Prostate gland (tissue), 2 donors: Measurements from ENCODE around the gene CWF19L2. TPM values are rescaled to one million over a fixed set of nuclear protein-coding genes. Genes with fewer than 3 reads are reported as not detected.
"Not testable (repeated sequence)": the region's sequence is repeated elsewhere in the genome, so short reads cannot be mapped to it uniquely, and the experiment has no call there.

ENCODE experiments used
- DNase-seq: peaks from one replicate; pipeline ENCODE4 v3.0.0-alpha.2; 2019; ENCODE audit warnings: low spot score
- H3K27ac ChIP-seq, 2 donors: fragments of 200-600 bp; sonication (generic); 2 replicates each; pipeline ENCODE4 v1.5.1; 2017 to 2019
- H3K27me3 ChIP-seq: fragments of 200-600 bp; sonication (generic); replicated peaks from 2 replicates; pipeline ENCODE4 v1.5.1; 2019; ENCODE audit not compliant: insufficient read depth
- H3K36me3 ChIP-seq, 2 donors: fragments of 200-600 bp; sonication (generic); 1 replicate in 1 of 2; 2 replicates in 1 of 2; pipeline versions ENCODE4 v1.5.1 to v1.8.1; 2017 to 2019
- H3K4me1 ChIP-seq: fragments of 200-600 bp; sonication (generic); replicated peaks from 2 replicates; pipeline ENCODE4 v1.5.1; 2019
- H3K4me3 ChIP-seq, 2 donors: fragments of 200-600 bp; sonication (generic); 2 replicates each; pipeline ENCODE4 v1.5.1; 2017 to 2019
- H3K9me3 ChIP-seq: fragments of 200-600 bp; sonication (generic); 2 replicates; pipeline ENCODE4 v1.5.1; 2017
- POLR2A ChIP-seq: fragments of 450-650 bp; IDR thresholded peaks from one replicate; pipeline ENCODE4 v1.6.1; 2016; ENCODE audit warnings: antibody characterized with exemption, mild to moderate bottlenecking
- POLR2AphosphoS5 ChIP-seq: sonication (generic); formaldehyde crosslinking; IDR thresholded peaks from one replicate; pipeline ENCODE4 v1.6.1; 2017; ENCODE audit warnings: antibody characterized with exemption
- WGBS: methylation state at CpG from one replicate; pipeline ENCODE4 v1.1.5; 2018; 5-methylcytosine and 5-hydroxymethylcytosine counted together
- intact Hi-C: fragments of 100-400 bp; cut with DNase I; formaldehyde crosslinking; loops from one replicate; pipeline ENCODE4 v1.14.2; 2022
- total RNA-seq, 2 donors: library from RNA; depleted of rRNA; stranded (reverse); fragments of >200 nt; gene quantifications; one replicate each; pipeline ENCODE4 v1.1.0, GENCODE V29; 2016
- TF ChIP-seq, protein P1 (sequence below), 4 experiments: fragments of 200-600 bp in 2 of 4; fragments of 450-650 bp in 2 of 4; sonication (generic) in 2 of 4; IDR thresholded peaks; 1 replicate in 3 of 4; 2 replicates in 1 of 4; pipeline ENCODE4 v1.5.1; 2016 to 2019; ENCODE audit warnings: antibody characterized with exemption in 4 of 4, mild to moderate bottlenecking in 2 of 4, moderate library complexity in 2 of 4

CWF19L2 gene
- total RNA-seq, 2 donors from 2014 or later, result 10.6 to 22.1 TPM

DNA sequence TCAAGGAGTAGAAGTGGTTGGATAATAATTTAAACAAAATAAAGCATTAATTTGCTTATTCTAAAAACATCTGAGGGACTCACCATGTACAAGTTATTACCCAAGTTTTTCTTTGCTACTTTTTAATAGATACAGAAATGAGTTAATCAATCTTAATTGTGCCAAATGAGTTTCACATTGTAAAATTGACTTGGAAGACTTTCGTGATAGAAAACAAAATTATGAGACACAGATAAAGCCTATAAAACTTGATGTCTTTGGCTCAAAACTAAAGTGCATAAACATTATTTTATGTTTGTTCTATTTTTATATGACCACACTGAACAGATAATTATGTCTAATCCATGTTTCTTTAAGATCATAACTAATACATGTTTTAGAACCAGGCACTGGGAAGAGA lies 10.1 kb upstream of the CWF19L2 start:
- WGBS, result 7% methylated on average over 1 of the region's 1 CpG
- intact Hi-C loops, result no loop called here
- Histone ChIP-seq H3K4me1 (no peaks in the 10 kb centered on the region), H3K9me3 (no peaks in the 10 kb centered on the region), H3K27me3 (no peaks in the 10 kb centered on the region), H3K27ac (no peak overlapping the region), H3K36me3 (no peaks in the 10 kb centered on the region), H3K4me3 (no peak overlapping the region)
- TF ChIP-seq POLR2AphosphoS5, result peak; percentile 5
- TF ChIP-seq, protein P1, sequence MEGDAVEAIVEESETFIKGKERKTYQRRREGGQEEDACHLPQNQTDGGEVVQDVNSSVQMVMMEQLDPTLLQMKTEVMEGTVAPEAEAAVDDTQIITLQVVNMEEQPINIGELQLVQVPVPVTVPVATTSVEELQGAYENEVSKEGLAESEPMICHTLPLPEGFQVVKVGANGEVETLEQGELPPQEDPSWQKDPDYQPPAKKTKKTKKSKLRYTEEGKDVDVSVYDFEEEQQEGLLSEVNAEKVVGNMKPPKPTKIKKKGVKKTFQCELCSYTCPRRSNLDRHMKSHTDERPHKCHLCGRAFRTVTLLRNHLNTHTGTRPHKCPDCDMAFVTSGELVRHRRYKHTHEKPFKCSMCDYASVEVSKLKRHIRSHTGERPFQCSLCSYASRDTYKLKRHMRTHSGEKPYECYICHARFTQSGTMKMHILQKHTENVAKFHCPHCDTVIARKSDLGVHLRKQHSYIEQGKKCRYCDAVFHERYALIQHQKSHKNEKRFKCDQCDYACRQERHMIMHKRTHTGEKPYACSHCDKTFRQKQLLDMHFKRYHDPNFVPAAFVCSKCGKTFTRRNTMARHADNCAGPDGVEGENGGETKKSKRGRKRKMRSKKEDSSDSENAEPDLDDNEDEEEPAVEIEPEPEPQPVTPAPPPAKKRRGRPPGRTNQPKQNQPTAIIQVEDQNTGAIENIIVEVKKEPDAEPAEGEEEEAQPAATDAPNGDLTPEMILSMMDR (IDR thresholded peaks at IDR 0.05), result no peak
- no peak for DNase-seq

DNA sequence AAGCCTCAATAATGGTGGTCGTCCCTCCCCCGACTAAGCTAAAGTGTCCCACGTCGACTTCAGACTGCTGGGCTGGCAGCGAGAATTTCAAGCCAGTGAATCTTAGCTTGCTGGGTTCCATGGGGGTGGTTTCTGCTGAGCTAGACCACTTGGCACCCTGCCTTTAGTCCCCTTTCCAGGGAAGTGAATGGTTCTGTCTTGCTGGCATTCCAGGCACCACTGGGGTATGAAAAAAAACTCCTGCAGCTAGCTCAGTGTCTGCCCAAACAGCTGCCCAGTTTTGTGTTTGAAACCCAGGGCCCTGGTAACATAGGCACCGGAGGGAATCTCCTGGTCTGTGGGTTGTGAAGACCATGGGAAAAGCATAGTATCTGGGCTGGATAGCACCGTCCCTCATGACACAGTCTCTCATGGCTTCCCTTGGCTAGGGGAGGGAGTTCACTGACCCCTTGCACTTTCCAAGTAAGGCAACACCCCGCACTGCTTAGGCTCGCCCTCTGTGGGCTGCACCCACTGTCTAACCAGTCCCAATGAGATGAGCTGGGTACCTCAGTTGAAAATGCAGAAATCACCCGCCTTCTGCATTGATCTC lies 8.7 kb upstream of the CWF19L2 start:
- DNase-seq, H3K9me3 ChIP-seq, H3K36me3 ChIP-seq, intact Hi-C loops, H3K27me3 ChIP-seq, H3K4me1 ChIP-seq, H3K27ac ChIP-seq, H3K4me3 ChIP-seq: not testable (repeated sequence)
- WGBS, result 80% methylated on average over 7 of the region's 10 CpGs

DNA sequence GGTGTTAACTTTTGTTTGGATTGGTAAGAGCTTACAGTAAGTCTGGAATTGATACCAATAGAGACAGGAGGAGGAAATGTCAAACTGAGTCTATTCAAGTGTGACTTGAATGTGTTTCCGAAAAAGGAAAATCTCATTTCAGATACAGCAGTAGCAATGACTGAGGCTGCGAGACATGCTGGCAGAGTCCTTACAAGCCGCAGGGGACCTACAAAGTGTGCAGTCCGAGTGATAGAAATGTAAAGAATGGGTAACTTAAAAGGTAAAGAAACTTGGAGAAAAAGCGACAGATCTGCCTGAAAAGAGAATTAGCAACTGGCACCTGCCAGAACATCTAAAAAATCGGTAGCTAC lies 444 bp downstream of the CWF19L2 start:
- 2% methylated on average over 6 of the region's 6 CpGs for WGBS
- H3K27ac ChIP-seq, result peak overlapping the region; percentile 71 to 81
- intact Hi-C loops, result no loop called here
- H3K27me3 ChIP-seq, result no peaks in the 10 kb centered on the region
- H3K36me3 ChIP-seq, result no peaks in the 10 kb centered on the region
- peak overlapping the region; percentile 50 to 63 for H3K4me3 ChIP-seq
- H3K4me1 ChIP-seq, result no peaks in the 10 kb centered on the region
- no peak for TF ChIP-seq POLR2A
- TF ChIP-seq, protein P1 (IDR thresholded peaks at IDR 0.05), result no peak
- no peak for TF ChIP-seq POLR2AphosphoS5
- DNase-seq, result no peak
- H3K9me3 ChIP-seq, result no peaks in the 10 kb centered on the region

DNA sequence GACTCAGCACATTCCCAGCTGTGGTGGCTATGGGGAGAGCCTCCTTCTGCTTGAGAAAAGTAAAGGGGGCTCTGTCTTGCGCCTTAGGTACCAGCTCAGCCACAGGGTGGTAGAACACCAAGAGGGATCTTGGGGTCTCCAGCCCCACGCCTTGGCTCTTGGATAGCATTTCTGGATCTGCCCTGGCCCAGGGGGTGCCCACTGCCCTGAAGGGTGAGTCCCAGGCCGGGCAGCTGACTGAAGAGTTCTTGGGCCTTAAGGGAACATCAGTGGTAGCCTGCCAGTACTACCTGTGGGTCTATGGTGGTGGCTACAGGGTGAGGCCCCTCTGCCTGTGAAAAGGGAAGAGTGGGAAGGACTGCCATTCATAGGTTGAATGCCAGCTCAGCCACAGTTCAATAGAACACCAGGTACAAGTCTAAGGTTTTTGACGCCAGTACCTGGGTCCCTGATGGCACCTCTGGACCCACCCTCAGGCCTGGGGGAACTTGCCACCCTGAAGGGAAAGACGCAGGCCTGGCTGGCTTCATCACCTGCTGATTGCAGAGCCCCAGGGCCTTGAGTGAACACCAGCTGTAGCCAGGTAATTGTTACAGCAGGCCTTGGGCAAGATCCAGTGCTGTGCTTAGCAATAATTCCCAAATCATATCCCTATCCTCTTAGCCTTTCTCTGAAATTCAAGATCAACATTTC lies 3.9 kb downstream of the CWF19L2 start:
- H3K4me3 ChIP-seq, result no peak overlapping the region
- intact Hi-C loops, result no loop called here
- H3K36me3 ChIP-seq, result no peaks in the 10 kb centered on the region
- H3K4me1 ChIP-seq, result no peaks in the 10 kb centered on the region
- no peaks in the 10 kb centered on the region for H3K9me3 ChIP-seq
- TF ChIP-seq POLR2A, result no peak
- TF ChIP-seq, protein P1 (IDR thresholded peaks at IDR 0.05), result no peak
- TF ChIP-seq POLR2AphosphoS5, result no peak
- no peak overlapping the region for H3K27ac ChIP-seq
- no peaks in the 10 kb centered on the region for H3K27me3 ChIP-seq
- DNase-seq, result no peak
- 95% methylated on average over 5 of the region's 5 CpGs for WGBS

DNA sequence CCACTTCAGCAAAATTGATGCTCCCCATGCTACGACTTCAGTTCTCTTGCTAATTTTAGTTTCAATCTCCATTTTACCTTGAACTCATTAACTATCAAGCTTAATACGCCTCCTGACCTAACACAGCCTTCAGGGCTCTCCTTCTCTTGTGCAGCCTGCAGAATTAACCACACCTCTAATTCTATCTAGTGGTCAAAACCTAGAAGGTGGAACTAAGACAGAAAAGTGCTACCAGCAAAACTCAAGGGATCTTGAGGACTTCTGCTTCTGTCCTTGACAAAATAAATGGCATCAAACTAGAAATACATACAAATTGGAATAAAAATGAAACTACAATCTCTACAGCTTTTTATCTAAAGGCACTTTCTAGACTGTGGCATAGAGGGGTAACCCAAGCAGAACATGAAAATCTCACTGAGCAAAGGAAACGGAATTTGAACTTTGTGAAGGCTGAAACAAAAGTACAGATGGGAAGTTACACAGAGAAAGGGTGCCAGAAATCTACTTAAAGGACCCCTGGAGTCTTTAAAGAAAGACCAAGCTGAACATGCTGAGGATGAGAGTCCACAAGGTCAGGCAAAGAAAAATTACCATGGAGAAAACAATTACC lies 10.7 kb downstream of the CWF19L2 start:
- Histone ChIP-seq H3K4me3 (no peak overlapping the region), H3K27me3 (no peaks in the 10 kb centered on the region), H3K4me1 (no peaks in the 10 kb centered on the region), H3K36me3 (peaks cover 0 to 4% of the 10 kb centered on the region in 2 donors), H3K27ac (no peak overlapping the region), H3K9me3 (no peaks in the 10 kb centered on the region)
- WGBS, result 95% methylated on average over 3 of the region's 3 CpGs
- TF ChIP-seq POLR2A, result no peak
- TF ChIP-seq, protein P1 (IDR thresholded peaks at IDR 0.05), result no peak
- no peak for TF ChIP-seq POLR2AphosphoS5
- DNase-seq, result no peak
- intact Hi-C loops, result no loop called here
